Measurements from ENCODE around the gene RBM38. TPM values are rescaled to one million over a fixed set of nuclear protein-coding genes. Genes with fewer than 3 reads are reported as not detected.

The RBM38 gene
- total RNA-seq, 6 experiments from 2014 or later, result 3.7 to 5.7 (median 4.6) TPM

DNA sequence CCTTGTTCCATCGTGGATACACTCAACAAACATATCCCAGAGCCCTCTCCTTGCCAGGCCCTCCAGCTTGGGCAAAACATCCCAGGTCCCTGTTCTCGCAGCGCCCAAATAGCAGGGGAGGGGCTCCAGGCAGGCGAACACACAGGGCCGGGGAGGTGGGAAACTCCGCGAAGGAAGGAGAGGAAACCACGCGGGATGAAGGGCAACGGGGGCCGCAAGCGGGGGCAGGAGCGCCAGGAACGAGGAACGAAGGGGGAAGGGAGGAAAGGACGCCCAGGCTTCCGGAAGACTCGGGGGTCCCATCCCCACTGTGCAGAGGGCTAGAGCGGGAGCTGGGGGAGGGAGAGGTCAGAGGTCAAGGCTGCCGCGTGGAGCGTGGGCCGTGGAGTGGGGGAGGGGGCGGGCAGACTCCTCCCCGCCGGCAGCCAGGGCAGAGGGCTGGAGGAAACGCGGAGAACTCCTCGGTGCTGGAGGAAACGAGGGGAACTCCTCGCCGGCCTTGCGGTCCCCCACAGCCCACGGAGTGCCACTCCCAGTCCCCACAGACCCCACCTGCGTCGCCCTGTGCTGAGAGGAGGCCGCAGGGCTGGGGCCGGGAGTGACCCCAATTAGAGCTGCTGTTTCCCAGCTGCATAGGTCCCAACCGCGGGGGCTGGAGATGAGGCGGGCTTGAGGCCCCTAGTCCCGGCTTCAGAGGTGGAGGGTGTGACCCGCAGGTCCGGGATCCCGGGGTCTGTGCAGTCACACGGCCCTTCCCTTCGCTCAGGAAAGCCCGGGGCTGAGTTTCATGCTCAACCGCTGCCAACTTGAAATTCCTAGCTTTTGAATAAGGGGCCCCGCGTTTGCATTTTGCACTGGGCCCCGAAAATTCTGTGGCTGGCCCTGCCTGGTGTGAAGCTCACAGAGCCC, 1.2 kb upstream of the RBM38 start:
- TF ChIP-seq CTCF (IDR thresholded peaks at IDR 0.05), result no peak
- Mint-ChIP-seq H3K4me3 (no peak overlapping the region), H3K36me3 (ENCODE audit: low read depth) (no peaks in the 10 kb centered on the region), H3K27me3 (ENCODE audit: insufficient read depth) (no peaks in the 10 kb centered on the region; the same call in 1 of the 2 replicates), H3K9me3 (no peaks in the 10 kb centered on the region), H3K27ac (no peak overlapping the region), H3K4me1 (ENCODE audit: low read depth) (no peaks in the 10 kb centered on the region)
- no peak for DNase-seq

DNA sequence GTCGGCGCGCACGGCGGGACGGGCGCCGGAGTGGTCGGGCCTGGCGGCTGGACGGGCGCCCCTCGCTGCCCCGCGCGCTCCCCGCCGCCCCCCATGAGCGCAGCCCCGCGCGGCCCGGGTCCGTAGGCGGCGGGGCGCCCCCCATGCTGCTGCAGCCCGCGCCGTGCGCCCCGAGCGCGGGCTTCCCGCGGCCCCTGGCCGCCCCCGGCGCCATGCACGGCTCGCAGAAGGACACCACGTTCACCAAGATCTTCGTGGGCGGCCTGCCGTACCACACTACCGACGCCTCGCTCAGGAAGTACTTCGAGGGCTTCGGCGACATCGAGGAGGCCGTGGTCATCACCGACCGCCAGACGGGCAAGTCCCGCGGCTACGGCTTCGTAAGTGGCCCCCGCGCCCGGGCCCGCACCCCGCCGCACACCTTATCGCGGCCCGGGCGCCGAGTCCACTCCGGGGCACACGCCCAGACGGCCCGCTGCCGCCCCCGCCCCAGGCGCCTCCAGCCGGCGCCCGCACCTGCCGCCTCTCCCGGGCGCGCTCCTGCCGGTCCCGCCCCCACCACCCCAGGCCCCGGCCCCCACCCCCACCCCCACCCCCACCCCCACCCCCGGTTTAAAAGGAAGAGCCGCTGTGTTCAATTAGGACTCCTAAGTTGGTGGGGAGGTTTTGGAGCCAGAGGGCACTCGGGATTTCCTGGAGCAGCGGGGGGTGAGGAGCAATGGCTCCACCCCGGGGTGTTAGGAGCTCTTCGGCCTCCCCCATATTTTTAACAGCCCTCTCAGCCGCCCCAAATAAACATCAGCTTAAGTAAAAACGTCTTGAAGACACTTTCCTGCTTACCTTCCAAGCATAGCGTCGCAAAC, 474 bp downstream of the RBM38 start:
- no peak for TF ChIP-seq CTCF (IDR thresholded peaks at IDR 0.05)
- H3K27me3 Mint-ChIP-seq (ENCODE audit: insufficient read depth), result no peaks in the 10 kb centered on the region; the same call in 1 of the 2 replicates
- no peak overlapping the region for H3K27ac Mint-ChIP-seq
- H3K9me3 Mint-ChIP-seq, result no peaks in the 10 kb centered on the region
- H3K4me3 Mint-ChIP-seq, result peak overlapping the region; percentile 83
- H3K4me1 Mint-ChIP-seq (ENCODE audit: low read depth), result no peaks in the 10 kb centered on the region
- H3K36me3 Mint-ChIP-seq (ENCODE audit: low read depth), result peaks cover 5% of the 10 kb centered on the region; the same call in 1 of the 2 replicates
- no peak for DNase-seq

- H3K4me1 Mint-ChIP-seq (ENCODE audit: low read depth), result no peaks in the 10 kb centered on the region
- H3K4me3 Mint-ChIP-seq, result peak overlapping the region; percentile 83
- no peak for DNase-seq
- no peak for TF ChIP-seq CTCF (IDR thresholded peaks at IDR 0.05)
- peaks cover 5% of the 10 kb centered on the region; the same call in 1 of the 2 replicates for H3K36me3 Mint-ChIP-seq (ENCODE audit: low read depth)
- H3K27me3 Mint-ChIP-seq (ENCODE audit: insufficient read depth), result no peaks in the 10 kb centered on the region; the same call in 1 of the 2 replicates
- no peaks in the 10 kb centered on the region for H3K9me3 Mint-ChIP-seq
- H3K27ac Mint-ChIP-seq, result no peak overlapping the region
These were observed 1.5 kb downstream of the RBM38 start for GRCh38 chr20:57392512-57393271.

DNA sequence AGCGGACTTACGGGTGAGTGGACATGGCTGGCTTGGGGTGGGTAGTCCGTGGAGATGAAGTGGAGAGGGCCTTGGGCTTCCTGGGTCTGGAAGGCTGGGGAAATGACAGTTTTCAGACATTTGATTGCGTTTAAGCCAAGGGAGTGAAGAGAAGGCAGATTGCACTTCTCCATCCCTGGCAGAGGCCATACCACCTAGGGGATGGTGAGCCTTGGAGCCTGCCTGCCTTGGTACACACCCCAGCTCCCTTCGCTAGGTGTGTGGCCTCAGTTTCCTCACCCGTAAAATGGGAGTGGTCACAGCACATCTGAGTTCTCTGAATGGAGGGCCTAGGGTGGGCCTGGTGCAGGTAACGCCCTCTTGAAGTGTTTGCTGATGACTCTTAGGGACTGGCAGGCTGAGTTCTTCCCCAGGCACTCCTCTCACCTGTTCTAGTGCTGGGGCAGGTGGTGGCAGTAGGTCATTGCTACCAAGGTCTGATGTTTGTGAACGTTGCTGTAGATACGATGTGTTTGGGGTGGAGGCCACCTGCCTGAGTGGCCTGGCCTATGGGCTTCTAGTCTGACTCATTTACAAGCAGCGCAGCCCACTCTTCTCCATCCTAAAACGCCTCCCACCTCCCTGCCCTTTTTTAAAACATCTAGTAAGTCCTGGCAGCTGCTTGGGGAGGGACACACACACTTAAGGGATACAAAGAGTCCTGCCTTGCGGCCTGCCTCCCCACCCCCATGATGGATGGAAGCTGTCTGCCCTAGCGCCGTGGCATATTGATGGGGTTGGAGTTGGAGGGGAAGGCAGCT, 2.3 kb downstream of the RBM38 start:
- Mint-ChIP-seq H3K36me3 (ENCODE audit: low read depth) (peaks cover 5% of the 10 kb centered on the region; the same call in 1 of the 2 replicates), H3K4me1 (ENCODE audit: low read depth) (no peaks in the 10 kb centered on the region), H3K27ac (no peak overlapping the region), H3K27me3 (ENCODE audit: insufficient read depth) (no peaks in the 10 kb centered on the region; the same call in 1 of the 2 replicates), H3K4me3 (no peak overlapping the region), H3K9me3 (no peaks in the 10 kb centered on the region)
- TF ChIP-seq CTCF (IDR thresholded peaks at IDR 0.05), result no peak
- DNase-seq, result no peak

Measured in HFFc6 (cell line).